K562 (cell line): ENCODE results near the gene HMGN2. TPM values are rescaled to one million over a fixed set of nuclear protein-coding genes. Genes with fewer than 3 reads are reported as not detected.
A peak's percentile ranks its signal among the peaks of the same experiment; 100 is the strongest.

Experiments used
- CREB1 ChIP-seq, 2 experiments: sonication (generic) in 1 of 2; formaldehyde crosslinking in 1 of 2; IDR thresholded peaks; 2 replicates each; pipeline versions ENCODE4 v1.6.1 to v1.8.0; 2012 to 2022; ENCODE audit warnings: inconsistent platforms in 1 of 2, mild to moderate bottlenecking in 1 of 2, missing genetic modification reagents in 1 of 2, moderate library complexity in 1 of 2
- DMBX1 ChIP-seq: fragments of 250-450 bp; sonication (Bioruptor Pico); IDR thresholded peaks from 2 replicates; pipeline ENCODE4 v1.8.0; 2022; ENCODE audit warnings: inconsistent platforms, mild to moderate bottlenecking, moderate library complexity, borderline replicate concordance
- FOXO4 ChIP-seq: fragments of 450-650 bp; formaldehyde crosslinking; IDR thresholded peaks from 2 replicates; pipeline ENCODE4 v1.4.0; 2020; ENCODE audit warnings: mild to moderate bottlenecking, moderate library complexity
- HBP1 ChIP-seq: fragments of 450-650 bp; formaldehyde crosslinking; IDR thresholded peaks from 2 replicates; pipeline ENCODE4 v1.4.0; 2022; ENCODE audit warnings: missing genetic modification characterization
- HMGXB4 ChIP-seq: sonication (generic); formaldehyde crosslinking; IDR thresholded peaks from 2 replicates; pipeline ENCODE4 v1.8.1; 2023; ENCODE audit warnings: mild to moderate bottlenecking, missing genetic modification reagents
- MAZ ChIP-seq, 2 experiments: fragments of 450-650 bp in 1 of 2; sonication (generic) in 1 of 2; formaldehyde crosslinking; IDR thresholded peaks in 1 of 2; conservative IDR thresholded peaks in 1 of 2; 2 replicates each; pipeline versions ENCODE4 v1.4.0 to v1.5.0; 2020; ENCODE audit warnings: mild to moderate bottlenecking in 1 of 2, missing genetic modification reagents in 1 of 2
- NCOA1 ChIP-seq: fragments of 450-650 bp; IDR thresholded peaks from 2 replicates; pipeline ENCODE4 v1.6.1; 2016; ENCODE audit warnings: low read depth
- SRSF3 ChIP-seq: fragments of 200-400 bp; formaldehyde crosslinking; IDR thresholded peaks from 2 replicates; pipeline ENCODE4 v1.6.1; 2016; ENCODE audit warnings: mild to moderate bottlenecking, low read length, moderate library complexity; ENCODE audit not compliant: insufficient read depth
- TGIF2 ChIP-seq: sonication (generic); formaldehyde crosslinking; IDR thresholded peaks from 2 replicates; pipeline ENCODE4 v1.8.1; 2022; ENCODE audit warnings: mild to moderate bottlenecking, missing genetic modification reagents, moderate library complexity
- U2AF2 ChIP-seq: fragments of 200-400 bp; formaldehyde crosslinking; optimal IDR thresholded peaks from 2 replicates; pipeline ENCODE3; 2017; ENCODE audit warnings: low read depth, mild to moderate bottlenecking, low read length
- VEZF1 ChIP-seq: fragments of 200-800 bp; sonication (Bioruptor generic); IDR thresholded peaks from 2 replicates; pipeline ENCODE4 v1.6.1; 2017; ENCODE audit warnings: missing genetic modification characterization, missing compliant biosample characterization
- ZBTB33 ChIP-seq: sonication (generic); formaldehyde crosslinking; IDR thresholded peaks from 2 replicates; pipeline ENCODE4 v1.8.1; 2023; ENCODE audit warnings: mild to moderate bottlenecking, missing genetic modification reagents
- ZNF431 ChIP-seq: sonication (generic); formaldehyde crosslinking; IDR thresholded peaks from 2 replicates; pipeline ENCODE4 v1.8.0; 2022; ENCODE audit warnings: mild to moderate bottlenecking, missing genetic modification reagents
- ZNF57 ChIP-seq: fragments of 450-650 bp; formaldehyde crosslinking; IDR thresholded peaks from 2 replicates; pipeline ENCODE4 v1.4.0; 2020; ENCODE audit warnings: mild to moderate bottlenecking, moderate library complexity
- polyA plus RNA-seq, 8 experiments: library from polyadenylated mRNA; depleted of rRNA in 4 of 8; stranded (reverse) in 5 of 8; unstranded in 3 of 8; fragments of >200 nt; fragmentation: Nextera tagmentation in 2 of 8; fragmentation: Illumina TruSeq in 1 of 8; extraction: Ambion mirVana in 2 of 8; extraction: Trizol in 1 of 8; gene quantifications; 2 replicates each; pipeline versions ENCODE4 v1.2.1 to v1.2.3, GENCODE V29; 2011 to 2014; ENCODE audit warnings: inconsistent platforms in 1 of 8, missing spikeins in 1 of 8
- total RNA-seq, 7 experiments: library from RNA; depleted of rRNA in 6 of 7; stranded (reverse); fragments of >200 nt in 6 of 7; fragmentation: Illumina TruSeq in 2 of 7; extraction: Trizol in 2 of 7; gene quantifications; 2 replicates each; pipeline versions ENCODE4 v1.2.1 to v1.2.3, GENCODE V29; 2011 to 2021; ENCODE audit warnings: low replicate concordance in 1 of 7

Gene HMGN2
- total and polyA plus RNA-seq, 9 of the 15 experiments (the other 6 are each of a cell fraction or from before 2014, with no cell fraction given): 370 to 1,354 (median 965) TPM

- TF ChIP-seq HMGXB4 (peak; percentile 88), NCOA1 (no peak), CREB1 (IDR thresholded peaks at IDR 0.05) (no peak; the same call in 1 of the 2 replicates), CREB1 (CRISPR knock-in tag; IDR thresholded peaks at IDR 0.05) (peak; percentile 61), VEZF1 (CRISPR knock-in tag) (peak; percentile 97), ZNF431 (CRISPR knock-in tag) (peak; percentile 90), SRSF3 (peak; percentile 85; the same call in 1 of the 2 replicates), ZNF57 (CRISPR knock-in tag) (peak; percentile 63; the same call in 1 of the 2 replicates), TGIF2 (peak; percentile 87), HBP1 (CRISPR knock-in tag) (no peak), FOXO4 (CRISPR knock-in tag) (no peak), DMBX1 (CRISPR knock-in tag) (no peak), U2AF2 (no peak), ZBTB33 (CRISPR knock-in tag) (peak; percentile 67), MAZ (CRISPR knock-in tag; conservative IDR thresholded peaks at IDR 0.05 in 1 of 2, IDR thresholded peaks at IDR 0.05 in 1 of 2) (peak in 1 of 2 experiments; percentile 59; a peak in 2 of 4 replicates)
Observed at GRCh38 chr1:26500488-26501175, 28.4 kb downstream of the HMGN2 start (continued).
